ENCODE measurements around the gene CALCOCO1.
"Not testable (repeated sequence)": the region's sequence is repeated elsewhere in the genome, so short reads cannot be mapped to it uniquely, and the experiment has no call there.

Gene CALCOCO1

DNA sequence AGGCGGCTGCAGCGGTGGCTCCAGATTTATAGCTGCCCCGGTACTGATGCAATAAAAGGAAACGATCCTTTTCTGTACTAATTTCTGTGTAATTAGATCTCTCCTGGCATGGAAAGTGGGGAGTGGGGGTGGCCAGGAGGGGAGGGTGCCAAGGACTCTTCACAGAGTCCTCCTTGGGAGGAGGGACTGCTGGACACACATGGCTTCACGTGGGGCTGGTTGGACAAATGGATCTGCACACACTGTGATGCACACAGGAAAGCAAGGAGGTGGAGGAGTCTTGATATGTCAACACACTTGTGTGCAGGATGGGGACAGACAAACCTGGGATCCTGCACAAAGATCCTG, 27.6 kb downstream of the CALCOCO1 start:
- in situ Hi-C loops (cut with MboI; ENCODE audit: low sequenced_read_pairs): no loop called here

DNA sequence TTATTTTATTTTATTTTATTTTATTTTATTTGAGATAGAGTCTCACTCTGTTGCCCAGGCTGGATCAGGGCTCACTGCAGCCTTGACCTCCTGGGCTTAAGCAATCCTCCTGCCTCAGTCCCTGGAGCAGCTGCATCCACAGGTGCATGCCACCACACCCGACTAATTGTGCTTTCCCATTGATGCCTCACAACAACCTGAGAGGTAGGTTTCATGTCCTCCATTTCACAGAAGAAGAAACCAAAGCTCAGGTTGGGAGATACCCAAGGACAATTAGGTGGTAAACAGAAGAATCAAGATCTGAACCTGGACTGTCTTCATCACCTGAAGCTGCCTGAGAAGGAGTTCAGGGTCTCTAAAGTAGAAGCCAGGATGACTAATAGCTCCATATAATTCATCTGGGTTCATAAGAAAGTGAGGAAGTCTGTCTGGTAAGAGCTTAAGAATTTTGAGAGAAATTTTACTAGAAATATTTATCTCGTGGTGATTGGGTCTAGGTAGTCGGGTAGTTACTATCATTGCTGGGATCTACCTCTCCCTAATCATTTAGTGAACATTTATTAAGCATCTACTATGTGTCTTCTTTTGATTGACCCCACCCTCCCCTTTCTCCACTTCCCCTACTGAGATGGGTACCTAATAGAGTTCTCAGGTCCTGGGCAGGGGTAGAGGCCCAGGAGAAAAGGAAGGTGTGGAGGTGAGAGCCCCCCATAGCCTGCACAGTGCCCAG, 28.1 kb downstream of the CALCOCO1 start:
- in situ Hi-C loops (cut with MboI; ENCODE audit: low sequenced_read_pairs): no loop called here

DNA sequence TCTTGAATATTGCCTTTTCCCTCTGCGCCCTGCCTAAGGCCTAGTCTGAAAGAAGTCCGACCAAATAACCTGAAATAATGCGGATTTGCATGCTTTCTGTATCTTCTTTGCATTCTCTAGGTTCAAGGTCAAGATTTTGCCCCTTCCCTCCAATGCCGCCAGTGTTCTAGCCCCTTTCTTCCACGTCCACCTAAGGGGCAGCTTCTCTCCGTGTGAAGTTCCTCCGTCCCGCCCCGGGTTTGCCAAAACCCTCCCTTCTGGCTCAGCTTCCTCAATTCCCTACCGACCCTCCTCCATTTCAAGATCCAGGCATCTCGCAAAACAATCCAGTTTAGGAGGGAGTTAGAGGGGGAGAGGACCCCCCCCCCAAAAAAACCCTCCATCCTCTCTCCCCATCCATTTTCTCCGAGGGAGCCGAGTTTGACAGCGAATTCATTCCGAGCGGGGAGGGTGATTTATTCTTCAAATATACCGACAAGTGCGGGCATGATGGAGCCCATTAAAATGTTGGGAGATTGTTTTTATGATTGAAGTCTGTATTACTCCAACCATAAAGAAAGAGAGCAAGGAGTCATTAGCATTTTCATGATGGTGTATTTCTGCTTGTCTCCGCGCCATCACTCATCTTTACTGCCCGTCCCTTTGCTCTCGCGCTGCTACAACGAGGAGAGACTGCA, 30.5 kb downstream of the CALCOCO1 start:
- in situ Hi-C loops (cut with MboI; ENCODE audit: low sequenced_read_pairs): no loop called here

GRCh38 chr12:53696285-53696654, 31.0 kb downstream of the CALCOCO1 start:
- in situ Hi-C loops (cut with MboI; ENCODE audit: low sequenced_read_pairs): no loop called here

DNA sequence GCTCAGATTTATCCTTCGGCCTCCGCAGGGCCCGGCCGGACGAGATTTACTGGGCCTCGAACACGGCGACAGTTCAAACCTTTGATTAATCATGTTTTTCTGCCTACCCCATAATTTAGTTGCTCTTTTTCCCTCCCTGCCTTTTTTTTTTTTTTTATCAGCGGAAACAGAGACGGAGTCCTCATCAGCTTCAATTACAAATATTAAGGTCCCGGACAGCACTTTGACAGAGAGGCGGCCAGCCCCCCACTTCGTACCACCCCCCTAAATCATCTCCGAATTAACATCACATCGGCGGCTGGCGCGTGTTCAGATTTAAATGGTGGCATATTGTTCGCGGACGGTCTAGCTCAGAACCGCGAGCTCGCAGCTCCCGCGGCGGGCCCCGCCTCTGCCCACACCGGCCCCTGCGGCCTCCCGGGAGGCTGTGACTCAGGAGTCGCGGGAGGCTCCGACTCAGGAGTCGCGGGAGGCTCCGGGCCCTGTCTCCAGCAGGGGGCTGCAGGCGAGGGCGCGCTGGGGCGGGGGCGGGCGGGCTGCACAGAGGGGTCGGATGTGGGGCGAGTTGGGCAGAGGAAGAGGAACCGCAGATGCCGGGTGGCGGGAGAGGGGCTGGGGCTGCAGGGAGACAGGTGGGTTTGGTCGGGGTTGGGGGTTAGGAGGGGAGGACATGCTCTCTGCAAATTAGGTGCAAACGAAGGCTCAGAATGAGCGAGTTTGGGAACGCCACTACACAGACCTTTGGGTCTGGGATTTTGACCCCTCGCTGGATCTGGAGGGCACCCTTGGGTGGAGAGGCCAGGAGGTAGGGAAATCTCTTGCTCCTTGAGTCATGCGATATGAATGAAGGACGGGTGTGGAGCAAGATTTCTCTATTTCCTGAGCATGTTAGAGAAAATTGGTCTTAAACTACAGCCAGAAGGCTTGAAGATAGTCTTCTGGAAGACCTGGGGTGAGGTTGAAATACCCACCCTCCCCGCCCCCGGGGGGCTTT, 31.8 kb downstream of the CALCOCO1 start:
- in situ Hi-C loops (cut with MboI; ENCODE audit: low sequenced_read_pairs): no loop called here

DNA sequence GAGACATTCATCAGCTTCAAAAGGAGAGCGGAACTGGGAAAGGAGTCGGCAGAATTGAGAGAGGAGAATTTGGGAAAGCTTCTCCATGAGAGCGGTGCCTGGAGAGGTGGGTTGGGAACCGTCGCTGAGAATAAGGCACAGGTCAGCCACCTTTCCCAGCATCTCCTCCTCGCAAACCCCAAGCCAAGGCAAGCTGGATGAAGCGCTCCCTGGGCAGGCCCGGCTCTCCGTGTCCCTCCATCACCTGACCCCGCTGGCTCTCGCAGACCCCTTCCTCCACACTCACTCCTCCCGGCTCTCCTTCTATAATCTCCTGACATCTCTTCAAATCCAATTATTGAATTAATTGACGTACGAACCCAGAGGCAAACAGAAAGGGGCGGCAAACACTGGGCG, 32.5 kb downstream of the CALCOCO1 start:
- in situ Hi-C loops (cut with MboI; ENCODE audit: low sequenced_read_pairs): no loop called here

DNA sequence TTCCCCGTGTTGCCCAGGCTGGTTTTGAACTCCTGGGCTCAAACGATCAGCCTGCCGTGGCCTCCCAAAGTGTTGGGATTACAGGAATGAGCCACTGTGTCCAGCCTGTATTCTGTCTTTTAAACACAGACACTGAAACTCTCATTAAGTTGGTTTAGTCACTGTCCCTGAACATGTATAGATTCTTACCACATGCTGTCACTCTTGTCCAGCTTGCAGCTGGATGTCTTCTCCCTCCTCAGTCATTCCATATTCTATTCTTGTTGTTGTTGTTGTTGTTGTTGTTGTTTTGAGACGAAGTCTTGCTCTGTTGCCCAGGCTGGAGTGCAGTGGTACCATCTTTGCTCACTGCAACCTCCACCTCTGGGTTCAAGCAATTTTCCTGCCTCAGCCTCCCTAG, 39.1 kb downstream of the CALCOCO1 start:
- in situ Hi-C loops (cut with MboI; ENCODE audit: low sequenced_read_pairs): no loop called here

GRCh38 chr12:53686436-53686835, 40.8 kb downstream of the CALCOCO1 start:
- in situ Hi-C loops (cut with MboI; ENCODE audit: low sequenced_read_pairs): no loop called here

GRCh38 chr12:53684654-53685220, 42.5 kb downstream of the CALCOCO1 start:
- in situ Hi-C loops (cut with MboI; ENCODE audit: low sequenced_read_pairs): no loop called here

GRCh38 chr12:53683983-53684382, 43.3 kb downstream of the CALCOCO1 start:
- in situ Hi-C loops (cut with MboI; ENCODE audit: low sequenced_read_pairs): no loop called here

- in situ Hi-C loops (cut with MboI; ENCODE audit: low sequenced_read_pairs): no loop called here
Observed at GRCh38 chr12:53683494-53683893, 43.8 kb downstream of the CALCOCO1 start.

- in situ Hi-C loops (cut with MboI; ENCODE audit: low sequenced_read_pairs): not testable (repeated sequence)
Observed at GRCh38 chr12:53680061-53680460, 47.2 kb downstream of the CALCOCO1 start.

DNA sequence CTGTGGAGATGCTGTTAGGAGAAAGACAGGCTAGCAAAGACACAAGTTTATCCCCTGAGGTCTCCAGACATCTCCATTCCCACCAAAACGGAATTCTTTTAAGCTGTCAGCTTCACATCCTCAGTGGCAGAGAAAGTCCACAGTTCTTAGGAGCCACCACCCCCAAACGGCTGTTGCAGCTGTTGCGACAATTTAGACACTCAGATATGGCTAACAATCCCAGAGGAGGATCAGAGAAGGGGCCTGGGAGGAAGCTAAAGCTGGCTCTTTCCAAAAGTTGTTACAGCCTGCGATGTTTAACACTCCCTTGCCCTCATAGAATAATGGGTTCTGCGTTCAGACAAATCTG, 49.5 kb downstream of the CALCOCO1 start:
- in situ Hi-C loops (cut with MboI; ENCODE audit: low sequenced_read_pairs): no loop called here

- in situ Hi-C loops (cut with MboI; ENCODE audit: low sequenced_read_pairs): no loop called here
Observed at GRCh38 chr12:53677016-53677799, 50.0 kb downstream of the CALCOCO1 start.

- in situ Hi-C loops (cut with MboI; ENCODE audit: low sequenced_read_pairs): no loop called here
Observed at GRCh38 chr12:53676656-53677015, 50.6 kb downstream of the CALCOCO1 start.

- in situ Hi-C loops (cut with MboI; ENCODE audit: low sequenced_read_pairs): no loop called here
Observed at GRCh38 chr12:53675701-53676607, 51.3 kb downstream of the CALCOCO1 start, which contains the start of gene ATP5MC2. TSS of gene ATP5MC2 (minus strand) at chr12:53676083. CDS start at chr12:53672614, 3,469 bp downstream.

DNA sequence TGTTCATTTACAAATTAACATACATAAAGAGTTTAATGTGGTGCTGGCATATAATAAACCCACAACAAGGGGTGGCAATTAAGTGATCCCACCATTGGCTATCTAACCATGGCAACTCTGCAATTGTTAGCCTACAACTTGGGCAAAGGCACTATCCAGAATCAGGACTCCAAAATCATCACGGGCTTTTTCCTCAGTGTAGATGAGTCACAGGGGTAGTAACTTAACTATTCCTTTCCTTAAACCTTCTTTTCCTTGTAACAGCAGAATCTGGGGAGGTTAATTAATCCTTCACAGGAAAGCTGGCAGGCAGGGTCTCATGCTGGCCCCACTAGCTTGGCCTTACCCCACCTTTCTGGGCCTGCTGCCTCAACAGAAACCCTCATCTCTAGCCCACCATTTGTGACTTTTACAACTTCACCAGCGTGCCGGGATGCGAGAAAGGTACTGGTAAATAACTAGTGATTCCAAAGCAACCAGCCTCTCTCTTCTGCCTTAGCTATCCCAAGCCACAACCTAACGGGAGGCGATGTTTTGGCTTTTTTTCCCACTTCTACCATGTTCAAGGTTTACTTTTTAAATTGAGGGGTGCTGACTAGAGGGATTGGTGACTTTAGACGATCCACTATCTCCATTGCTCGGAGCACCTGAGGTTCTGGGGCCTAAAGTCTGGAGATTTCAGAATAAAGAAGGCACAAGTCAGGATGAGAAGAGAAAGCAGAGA, 52.1 kb downstream of the CALCOCO1 start:
- in situ Hi-C loops (cut with MboI; ENCODE audit: low sequenced_read_pairs): loop anchor here (25.0 kb wide), 1 partner anchor 138 kb away; no protein-coding TSS in a partner anchor

DNA sequence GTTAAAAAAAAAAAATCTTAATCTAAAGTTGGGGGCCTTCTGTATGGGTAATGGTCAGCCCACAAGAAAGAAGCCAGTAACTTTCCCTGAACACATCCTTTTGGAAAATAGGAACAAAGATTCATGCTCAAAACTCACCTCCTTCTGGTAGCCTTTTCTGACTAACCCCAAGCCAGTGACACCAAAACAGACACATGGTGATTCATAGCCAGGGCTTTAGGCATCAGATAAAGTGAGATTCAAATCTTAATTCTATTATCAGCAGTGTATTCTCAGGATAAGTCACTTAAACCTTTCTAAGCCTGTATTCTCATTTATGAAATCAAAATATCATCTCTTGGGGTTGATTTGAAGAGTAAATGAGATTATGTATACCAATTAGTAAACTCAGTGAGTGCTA, 56.3 kb downstream of the CALCOCO1 start:
- in situ Hi-C loops (cut with MboI; ENCODE audit: low sequenced_read_pairs): loop anchor here (25.0 kb wide), 1 partner anchor 134 kb away; no protein-coding TSS in a partner anchor

GRCh38 chr12:53670308-53670707, 56.9 kb downstream of the CALCOCO1 start:
- in situ Hi-C loops (cut with MboI; ENCODE audit: low sequenced_read_pairs): loop anchor here (25.0 kb wide), 1 partner anchor 133 kb away; no protein-coding TSS in a partner anchor

All from hTERT RPE-1 (cell line).